HG02798 (cell line): ENCODE data around the gene NRXN3.

ENCODE experiments used
- ATAC-seq: cut with Tn5 transposase; IDR thresholded peaks from one replicate; pipeline ENCODE4 v1.9.1; 2021; ENCODE audit warnings: mild to moderate bottlenecking; ENCODE audit not compliant: unreplicated experiment, poor library complexity

The NRXN3 gene

GRCh38 chr14:79568594-79568993 lies 1398.4 kb downstream of the NRXN3 start:
- no peak for ATAC-seq

- no peak for ATAC-seq
These were observed 1398.9 kb downstream of the NRXN3 start for GRCh38 chr14:79569072-79569471.

- no peak for ATAC-seq
These were observed 1400.5 kb downstream of the NRXN3 start for GRCh38 chr14:79570648-79571047.

- no peak for ATAC-seq
These were observed 1401.2 kb downstream of the NRXN3 start for GRCh38 chr14:79571366-79571765.

GRCh38 chr14:79573486-79573885 lies 1403.3 kb downstream of the NRXN3 start:
- no peak for ATAC-seq

- ATAC-seq, result no peak
These were observed 1404.9 kb downstream of the NRXN3 start for GRCh38 chr14:79575032-79575431.

- no peak for ATAC-seq
These were observed 1406.3 kb downstream of the NRXN3 start for GRCh38 chr14:79576424-79576823.

- ATAC-seq, result no peak
These were observed 1408.3 kb downstream of the NRXN3 start for GRCh38 chr14:79578470-79578869.

GRCh38 chr14:79580414-79580813 lies 1410.2 kb downstream of the NRXN3 start:
- ATAC-seq, result no peak

GRCh38 chr14:79580906-79581305 lies 1410.7 kb downstream of the NRXN3 start:
- no peak for ATAC-seq

GRCh38 chr14:79581912-79582576 lies 1411.9 kb downstream of the NRXN3 start:
- ATAC-seq, result no peak

GRCh38 chr14:79583738-79584408 lies 1413.7 kb downstream of the NRXN3 start:
- no peak for ATAC-seq

- ATAC-seq, result no peak
These were observed 1414.5 kb downstream of the NRXN3 start for GRCh38 chr14:79584679-79585078.

GRCh38 chr14:79585845-79586244 lies 1415.7 kb downstream of the NRXN3 start:
- no peak for ATAC-seq

- no peak for ATAC-seq
These were observed 1416.2 kb downstream of the NRXN3 start for GRCh38 chr14:79586416-79586815.

- ATAC-seq, result no peak
These were observed 1416.9 kb downstream of the NRXN3 start for GRCh38 chr14:79586989-79587598.

GRCh38 chr14:79587875-79588274 lies 1417.7 kb downstream of the NRXN3 start:
- no peak for ATAC-seq

GRCh38 chr14:79588398-79588797 lies 1418.2 kb downstream of the NRXN3 start:
- ATAC-seq, result no peak

- ATAC-seq, result no peak
These were observed 1426.4 kb downstream of the NRXN3 start for GRCh38 chr14:79596551-79596950.

- no peak for ATAC-seq
These were observed 1427.4 kb downstream of the NRXN3 start for GRCh38 chr14:79597566-79597965.

- no peak for ATAC-seq
These were observed 1428.2 kb downstream of the NRXN3 start for GRCh38 chr14:79598339-79598738.

- no peak for ATAC-seq
These were observed 1429.1 kb downstream of the NRXN3 start for GRCh38 chr14:79599239-79599638.
